RWPE1 (cell line): Measurements from ENCODE around the gene ZNF521.

Experiments
- CTCF ChIA-PET: fragments of 350-600 bp; sonication (Branson Sonifier 250); formaldehyde crosslinking; extraction: SDS; loops from one replicate; lab custom pipeline; 2021; lab: Yijun Ruan, JAX
- POLR2A ChIA-PET: fragments of 400-600 bp; formaldehyde crosslinking; extraction: SDS; loops from one replicate; lab custom pipeline; 2020; ENCODE audit warnings: antibody characterized with exemption; ENCODE audit not compliant: low non-redundant PET; lab: Yijun Ruan, JAX
- DNase-seq: peaks from one replicate; pipeline ENCODE4 v3.0.0; 2012; ENCODE audit warnings: low spot score
- H3K27ac ChIP-seq: fragments of 450-650 bp; 2 replicates; pipeline ENCODE4 v1.5.1; 2017
- CTCF ChIP-seq: fragments of 450-650 bp; conservative IDR thresholded peaks from 2 replicates; pipeline ENCODE4 v1.5.1; 2017; ENCODE audit warnings: low read depth, mild to moderate bottlenecking

Gene ZNF521

GRCh38 chr18:25099895-25100294 lies 252.1 kb downstream of the ZNF521 start:
- H3K27ac ChIP-seq: no peak overlapping the region
- TF ChIP-seq CTCF: no peak
- DNase-seq: no peak
- ChIA-PET POLR2A (no interaction called here), CTCF (no interaction called here)

DNA sequence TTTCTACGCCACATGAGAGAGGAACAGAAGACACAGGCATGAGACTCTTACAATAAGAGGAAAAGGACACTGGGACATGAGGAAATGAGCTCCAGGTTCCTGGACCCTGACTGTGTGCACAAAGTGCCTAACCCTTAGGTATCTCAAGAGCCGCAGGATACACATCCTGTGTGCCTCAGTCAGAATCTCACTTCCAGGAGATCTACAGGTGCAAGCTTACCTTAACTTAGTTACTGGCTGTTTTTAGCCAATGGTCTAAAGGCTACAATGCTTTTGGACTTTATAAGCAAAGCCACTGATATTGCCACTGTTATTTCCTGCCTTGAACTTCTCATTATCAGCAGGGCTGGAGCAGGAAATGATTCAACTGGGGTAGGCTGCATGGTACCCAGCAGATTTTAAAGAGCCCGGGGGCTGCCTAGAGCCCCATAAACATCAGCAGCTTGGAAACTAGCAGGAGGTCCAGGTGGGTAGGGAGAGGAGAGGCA lies 254.4 kb downstream of the ZNF521 start:
- no peak for DNase-seq
- H3K27ac ChIP-seq: no peak overlapping the region
- POLR2A ChIA-PET: no interaction called here
- CTCF ChIA-PET: no interaction called here
- no peak for TF ChIP-seq CTCF

GRCh38 chr18:25097057-25097456 lies 254.9 kb downstream of the ZNF521 start:
- no peak for TF ChIP-seq CTCF
- no peak overlapping the region for H3K27ac ChIP-seq
- ChIA-PET CTCF (no interaction called here), POLR2A (no interaction called here)
- no peak for DNase-seq

DNA sequence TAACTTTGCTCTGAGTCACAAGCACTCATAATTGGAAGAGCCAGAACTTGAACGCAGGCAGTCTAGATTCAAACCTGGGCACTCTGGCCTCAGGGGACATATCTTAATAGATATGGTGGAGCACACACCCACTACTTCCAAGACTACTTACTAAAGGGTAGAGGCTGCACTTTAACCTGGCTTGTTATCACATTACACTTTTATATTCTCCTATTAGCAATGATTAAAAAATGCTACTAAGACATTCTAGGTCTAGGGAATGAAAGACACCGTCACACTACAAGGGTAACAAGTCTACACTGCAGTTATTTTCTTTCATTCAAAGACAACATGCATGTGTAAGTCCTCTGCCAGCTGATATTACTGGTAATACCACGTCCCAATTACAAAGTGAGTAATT lies 258.8 kb downstream of the ZNF521 start:
- H3K27ac ChIP-seq: no peak overlapping the region
- ChIA-PET CTCF (no interaction called here), POLR2A (no interaction called here)
- no peak for DNase-seq
- TF ChIP-seq CTCF: no peak

DNA sequence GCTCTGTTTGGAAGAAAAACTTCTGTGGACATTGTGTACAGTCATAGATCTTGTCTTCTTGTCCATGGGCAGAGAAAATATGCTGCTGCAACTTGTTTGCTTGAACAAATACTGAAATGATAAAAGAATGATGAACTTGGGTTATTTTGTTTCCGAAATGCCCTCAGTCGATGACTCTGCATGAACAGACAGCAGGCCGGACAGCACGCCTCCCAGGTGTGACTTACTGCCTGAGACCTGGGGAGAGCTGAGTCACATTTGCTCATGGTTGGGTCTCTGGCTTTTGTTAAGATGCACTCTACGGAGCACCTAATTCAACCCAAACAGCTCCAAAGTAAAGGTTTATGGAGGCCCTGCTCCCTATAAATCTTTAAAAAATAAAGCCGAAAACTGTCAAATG lies 262.5 kb downstream of the ZNF521 start:
- CTCF ChIA-PET: no interaction called here
- POLR2A ChIA-PET: no interaction called here
- DNase-seq: no peak
- H3K27ac ChIP-seq: no peak overlapping the region
- TF ChIP-seq CTCF: no peak

DNA sequence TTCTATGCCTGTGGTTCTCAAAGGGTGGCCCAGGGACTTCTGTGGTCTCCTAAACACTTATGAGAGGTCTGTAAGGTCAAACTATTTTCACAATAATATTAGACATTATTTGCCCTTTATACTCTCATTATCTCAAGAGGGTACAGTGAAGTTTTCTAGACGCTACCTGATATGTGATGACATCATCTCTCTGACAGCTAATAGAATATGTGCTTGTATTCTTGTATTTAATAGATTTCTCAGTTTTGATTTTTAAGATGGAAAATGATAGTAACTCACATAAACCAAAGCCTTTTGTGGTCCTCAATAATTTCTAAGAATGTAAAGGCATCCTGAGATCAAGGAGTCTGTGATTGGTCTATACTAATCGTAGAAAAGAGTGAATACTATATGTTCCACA lies 265.1 kb downstream of the ZNF521 start:
- ChIA-PET POLR2A (no interaction called here), CTCF (no interaction called here)
- TF ChIP-seq CTCF: no peak
- no peak for DNase-seq
- no peak overlapping the region for H3K27ac ChIP-seq

DNA sequence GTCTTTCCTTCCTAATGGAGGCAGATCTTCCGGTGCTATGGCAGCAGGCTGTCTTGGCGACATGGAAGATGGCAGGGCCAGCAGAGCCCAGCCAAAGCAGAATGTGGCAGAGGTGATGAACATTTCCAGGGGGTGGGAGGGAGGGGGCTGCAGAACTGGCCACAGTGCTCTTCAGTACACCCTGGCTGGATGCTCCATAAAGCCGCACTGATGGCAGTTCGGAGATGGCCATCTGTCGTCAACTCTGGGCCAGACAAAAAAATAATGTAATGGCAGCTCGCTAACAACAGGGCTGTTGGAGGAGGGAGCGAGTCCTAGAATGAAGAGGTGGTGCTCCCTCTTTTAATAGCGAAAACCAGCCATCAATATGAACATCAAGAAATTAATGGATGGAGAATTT lies 271.0 kb downstream of the ZNF521 start:
- H3K27ac ChIP-seq: no peak overlapping the region
- ChIA-PET CTCF (no interaction called here), POLR2A (no interaction called here)
- no peak for DNase-seq
- TF ChIP-seq CTCF: no peak
